Calu3 (cell line): ENCODE measurements around the gene U2AF1. TPM values are rescaled to one million over a fixed set of nuclear protein-coding genes. Genes with fewer than 3 reads are reported as not detected.
"Not testable (repeated sequence)": the region's sequence is repeated elsewhere in the genome, so short reads cannot be mapped to it uniquely, and the experiment has no call there.

Source experiments
- BruUV-seq: library from RNA; stranded (reverse); fragments of 400-500 nt; replicated peaks from 2 replicates; lab custom pipeline; 2021; lab: Mats Ljungman, UMichigan
- CTCF ChIA-PET: fragments of 300-600 bp; sonication (Branson Sonifier 250); formaldehyde crosslinking; loops from one replicate; lab custom pipeline; 2022; ENCODE audit warnings: antibody characterized with exemption; lab: Charles Lee
- DNase-seq: peaks from one replicate; pipeline ENCODE4 v3.0.0; 2022
- H3K27ac Mint-ChIP-seq: one replicate; pipeline ENCODE4 v1.8.0; 2022; ENCODE audit warnings: mixed read lengths; ENCODE audit not compliant: unreplicated experiment
- H3K27me3 Mint-ChIP-seq: one replicate; pipeline ENCODE4 v1.8.0; 2022; ENCODE audit warnings: mixed read lengths; ENCODE audit not compliant: unreplicated experiment
- H3K36me3 Mint-ChIP-seq: one replicate; pipeline ENCODE4 v1.8.0; 2022; ENCODE audit warnings: mild to moderate bottlenecking, moderate library complexity, mixed read lengths; ENCODE audit not compliant: insufficient read depth, unreplicated experiment
- H3K4me1 Mint-ChIP-seq: one replicate; pipeline ENCODE4 v1.8.0; 2022; ENCODE audit warnings: mild to moderate bottlenecking, low read depth, mixed read lengths; ENCODE audit not compliant: unreplicated experiment
- H3K4me3 Mint-ChIP-seq: one replicate; pipeline ENCODE4 v1.8.0; 2022; ENCODE audit warnings: mild to moderate bottlenecking, low read depth, moderate library complexity, mixed read lengths; ENCODE audit not compliant: unreplicated experiment
- H3K9me3 Mint-ChIP-seq: one replicate; pipeline ENCODE4 v1.8.0; 2022; ENCODE audit warnings: low read depth, mixed read lengths; ENCODE audit not compliant: unreplicated experiment
- intact Hi-C: fragments of 100-400 bp; cut with micrococcal nuclease; formaldehyde crosslinking; loops from one replicate; pipeline ENCODE4 v1.10.0; 2022; ENCODE audit not compliant: unreplicated experiment
- total RNA-seq: library from RNA; stranded (reverse); gene quantifications from 2 replicates; pipeline ENCODE4 v1.2.3, GENCODE V29; 2022

U2AF1 gene
- total RNA-seq, 1 experiment from 2014 or later, result 22.9 TPM

DNA sequence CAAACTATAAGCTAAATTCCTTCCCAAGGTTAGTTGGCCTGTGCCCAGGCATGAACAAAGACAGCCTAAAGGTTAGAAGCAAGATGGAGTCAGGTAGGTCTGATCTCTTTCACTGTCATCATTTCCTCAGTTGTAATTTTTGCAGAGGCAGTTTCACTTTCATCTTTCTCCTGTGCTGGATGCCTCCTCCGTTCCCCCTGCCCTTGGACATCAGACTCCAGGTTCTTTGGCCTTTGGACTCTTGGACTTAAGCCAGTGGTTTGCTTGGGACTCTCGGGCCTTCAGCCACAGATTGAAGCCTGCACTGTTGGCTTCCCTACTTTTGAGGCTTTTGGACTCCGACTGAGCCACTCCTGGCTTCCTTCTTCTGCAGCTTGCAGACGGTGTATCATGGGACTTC lies 8.6 kb upstream of the U2AF1 start:
- intact Hi-C loops, H3K27ac Mint-ChIP-seq, H3K36me3 Mint-ChIP-seq, CTCF ChIA-PET, BruUV-seq, H3K4me1 Mint-ChIP-seq, H3K4me3 Mint-ChIP-seq, H3K27me3 Mint-ChIP-seq, DNase-seq, H3K9me3 Mint-ChIP-seq: not testable (repeated sequence)

DNA sequence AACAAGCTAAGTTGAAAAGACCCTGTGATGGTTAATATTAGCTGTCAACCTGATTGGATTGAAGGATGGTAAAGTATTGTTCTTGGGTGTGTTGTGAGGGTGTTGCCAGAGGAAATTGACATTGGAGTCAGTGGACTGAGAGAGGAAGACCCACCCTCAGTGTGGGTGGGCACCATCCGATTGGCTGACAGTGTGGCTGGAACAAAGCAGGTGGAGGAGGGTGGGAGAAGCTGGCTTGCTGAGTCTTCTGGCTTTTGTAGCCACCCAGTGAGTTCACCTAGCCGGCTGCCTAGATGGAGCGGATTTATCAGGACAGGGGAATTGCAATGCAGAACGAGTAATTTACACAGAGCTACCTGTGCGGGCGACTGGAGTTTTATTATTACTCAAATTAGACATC lies 7.1 kb upstream of the U2AF1 start:
- H3K27me3 Mint-ChIP-seq, H3K4me1 Mint-ChIP-seq, DNase-seq, intact Hi-C loops, H3K9me3 Mint-ChIP-seq, H3K27ac Mint-ChIP-seq, H3K4me3 Mint-ChIP-seq, BruUV-seq, H3K36me3 Mint-ChIP-seq, CTCF ChIA-PET: not testable (repeated sequence)

DNA sequence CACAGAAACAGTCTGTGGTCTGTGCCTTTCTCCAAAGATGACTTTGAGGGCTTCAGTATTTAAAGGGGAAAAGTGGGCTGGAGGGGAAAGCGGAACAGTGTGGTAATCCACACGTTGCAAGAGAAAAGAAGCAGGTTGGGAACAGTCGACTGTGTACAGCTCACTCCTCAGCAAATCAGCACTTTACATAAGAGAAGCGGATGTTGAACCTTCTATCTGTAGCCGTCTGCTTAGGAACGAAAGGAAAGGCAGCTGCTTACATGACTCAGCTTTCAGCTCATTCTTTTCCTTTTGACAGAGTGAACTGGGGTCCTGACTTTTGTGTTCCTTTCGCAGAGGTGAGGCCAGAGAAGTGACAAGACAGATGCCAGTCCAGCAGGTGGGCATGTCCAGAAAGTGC lies 1.6 kb upstream of the U2AF1 start:
- BruUV-seq, H3K27ac Mint-ChIP-seq, H3K4me1 Mint-ChIP-seq, H3K27me3 Mint-ChIP-seq, H3K4me3 Mint-ChIP-seq, CTCF ChIA-PET, H3K9me3 Mint-ChIP-seq, DNase-seq, intact Hi-C loops, H3K36me3 Mint-ChIP-seq: not testable (repeated sequence)

DNA sequence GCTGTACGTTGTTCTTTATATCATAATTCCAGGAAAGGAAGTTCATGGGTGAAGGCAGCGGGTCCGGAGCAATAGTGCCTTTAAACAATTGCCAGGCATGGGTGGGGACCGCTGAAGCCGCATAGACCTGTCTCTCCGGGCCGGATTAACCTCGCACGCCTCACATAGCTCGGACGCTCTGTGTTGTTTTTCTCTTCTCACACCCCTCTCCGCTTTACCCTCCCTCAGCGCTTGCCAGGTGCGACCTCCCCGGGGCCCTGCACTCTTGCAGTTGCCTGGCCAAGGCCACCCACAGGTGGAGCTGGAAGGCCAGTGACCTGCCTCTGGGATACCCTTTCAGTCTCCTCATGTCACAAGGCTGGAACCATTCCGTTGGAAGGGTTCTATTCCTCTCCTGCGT lies 807 bp upstream of the U2AF1 start:
- H3K27ac Mint-ChIP-seq, H3K27me3 Mint-ChIP-seq, H3K36me3 Mint-ChIP-seq, H3K9me3 Mint-ChIP-seq, intact Hi-C loops, H3K4me3 Mint-ChIP-seq, H3K4me1 Mint-ChIP-seq, DNase-seq, CTCF ChIA-PET: not testable (repeated sequence)
- TSS peak; percentile 37 for BruUV-seq

GRCh38 chr21:43107794-43108137 lies 396 bp upstream of the U2AF1 start:
- CTCF ChIA-PET, intact Hi-C loops, H3K36me3 Mint-ChIP-seq, BruUV-seq, DNase-seq, H3K27ac Mint-ChIP-seq, H3K4me1 Mint-ChIP-seq, H3K27me3 Mint-ChIP-seq, H3K9me3 Mint-ChIP-seq, H3K4me3 Mint-ChIP-seq: not testable (repeated sequence)

DNA sequence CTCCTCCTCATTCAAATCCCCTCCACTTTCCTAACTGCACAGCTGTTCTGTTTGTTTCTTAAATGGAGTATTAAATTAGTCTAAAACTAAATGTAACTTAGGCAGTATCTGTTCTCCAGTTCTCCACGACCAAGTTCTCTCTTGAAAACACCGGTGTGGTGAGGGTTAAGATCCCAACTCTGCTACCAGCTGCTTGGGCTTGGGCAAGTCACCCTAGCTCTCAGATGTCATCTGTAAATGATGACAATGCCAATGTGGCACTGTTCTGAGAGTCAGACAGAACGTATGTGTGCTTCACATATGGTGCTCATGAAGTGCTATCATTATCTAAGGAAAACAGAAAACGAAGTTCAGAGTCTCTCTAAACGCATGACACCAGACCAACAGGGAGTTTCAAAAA lies 2.7 kb downstream of the U2AF1 start:
- H3K27me3 Mint-ChIP-seq, BruUV-seq, H3K4me1 Mint-ChIP-seq, H3K9me3 Mint-ChIP-seq, H3K27ac Mint-ChIP-seq, H3K36me3 Mint-ChIP-seq, intact Hi-C loops, H3K4me3 Mint-ChIP-seq, DNase-seq, CTCF ChIA-PET: not testable (repeated sequence)

GRCh38 chr21:43102281-43102680 lies 5.1 kb downstream of the U2AF1 start:
- H3K9me3 Mint-ChIP-seq, H3K4me3 Mint-ChIP-seq, BruUV-seq, intact Hi-C loops, H3K36me3 Mint-ChIP-seq, CTCF ChIA-PET, H3K4me1 Mint-ChIP-seq, H3K27me3 Mint-ChIP-seq, DNase-seq, H3K27ac Mint-ChIP-seq: not testable (repeated sequence)

DNA sequence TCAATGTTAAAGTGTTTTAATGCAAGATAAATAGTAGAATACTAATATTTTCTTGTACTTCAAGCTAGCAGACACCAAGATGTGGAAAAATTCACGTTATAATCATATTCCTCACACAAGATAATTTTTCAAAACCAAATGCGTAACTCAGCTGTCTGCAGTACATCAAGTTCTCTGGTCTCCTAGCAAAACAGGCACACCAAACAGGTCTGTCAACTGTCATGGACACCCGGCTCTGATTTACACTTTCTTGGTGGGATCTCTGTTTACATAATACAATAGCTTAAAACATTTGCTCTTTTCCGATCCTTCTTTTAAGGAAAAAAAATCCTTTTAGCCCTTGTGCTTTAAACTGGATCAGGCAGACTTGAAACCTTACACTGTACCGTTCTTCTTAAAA lies 5.7 kb downstream of the U2AF1 start:
- CTCF ChIA-PET, intact Hi-C loops, H3K9me3 Mint-ChIP-seq, H3K4me3 Mint-ChIP-seq, H3K4me1 Mint-ChIP-seq, BruUV-seq, DNase-seq, H3K27ac Mint-ChIP-seq, H3K36me3 Mint-ChIP-seq, H3K27me3 Mint-ChIP-seq: not testable (repeated sequence)

- intact Hi-C loops, H3K4me3 Mint-ChIP-seq, H3K4me1 Mint-ChIP-seq, H3K27me3 Mint-ChIP-seq, BruUV-seq, DNase-seq, H3K36me3 Mint-ChIP-seq, H3K27ac Mint-ChIP-seq, CTCF ChIA-PET, H3K9me3 Mint-ChIP-seq: not testable (repeated sequence)
These were observed 6.4 kb downstream of the U2AF1 start for GRCh38 chr21:43101000-43101399.

GRCh38 chr21:43091979-43092614 lies 15.3 kb downstream of the U2AF1 start:
- H3K4me3 Mint-ChIP-seq, DNase-seq, H3K27me3 Mint-ChIP-seq, H3K4me1 Mint-ChIP-seq, intact Hi-C loops, CTCF ChIA-PET, BruUV-seq, H3K9me3 Mint-ChIP-seq, H3K36me3 Mint-ChIP-seq, H3K27ac Mint-ChIP-seq: not testable (repeated sequence)
